ENCODE data around the gene DRD2.
"Not testable (repeated sequence)": the region's sequence is repeated elsewhere in the genome, so short reads cannot be mapped to it uniquely, and the experiment has no call there.

Gene DRD2

GRCh38 chr11:113475160-113475761 is at the start of gene DRD2:
DRD2 (minus strand) TSS chr11:113475398; CDS start chr11:113424651, 50,747 bp downstream.
- DNase-seq, result peak; percentile 20 to 62

DNA sequence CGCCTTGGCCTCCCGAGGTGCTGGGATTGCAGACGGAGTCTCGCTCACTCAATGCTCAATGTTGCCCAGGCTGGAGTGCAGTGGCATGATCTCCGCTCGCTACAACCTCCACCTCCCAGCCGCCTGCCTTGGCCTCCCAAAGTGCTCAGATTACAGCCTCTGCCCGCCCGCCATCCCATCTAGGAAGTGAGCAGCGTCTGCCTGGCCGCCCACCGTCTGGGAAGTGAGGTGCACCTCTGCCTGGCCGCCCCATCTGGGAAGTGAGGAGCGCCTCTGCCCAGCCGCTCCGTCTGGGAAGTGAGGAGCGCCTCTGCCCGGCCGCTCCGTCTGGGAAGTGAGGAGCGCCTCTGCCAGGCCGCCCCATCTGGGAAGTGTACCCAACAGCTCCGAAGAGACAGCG is 48.7 kb upstream of the DRD2 start:
- not testable (repeated sequence) for DNase-seq

DNA sequence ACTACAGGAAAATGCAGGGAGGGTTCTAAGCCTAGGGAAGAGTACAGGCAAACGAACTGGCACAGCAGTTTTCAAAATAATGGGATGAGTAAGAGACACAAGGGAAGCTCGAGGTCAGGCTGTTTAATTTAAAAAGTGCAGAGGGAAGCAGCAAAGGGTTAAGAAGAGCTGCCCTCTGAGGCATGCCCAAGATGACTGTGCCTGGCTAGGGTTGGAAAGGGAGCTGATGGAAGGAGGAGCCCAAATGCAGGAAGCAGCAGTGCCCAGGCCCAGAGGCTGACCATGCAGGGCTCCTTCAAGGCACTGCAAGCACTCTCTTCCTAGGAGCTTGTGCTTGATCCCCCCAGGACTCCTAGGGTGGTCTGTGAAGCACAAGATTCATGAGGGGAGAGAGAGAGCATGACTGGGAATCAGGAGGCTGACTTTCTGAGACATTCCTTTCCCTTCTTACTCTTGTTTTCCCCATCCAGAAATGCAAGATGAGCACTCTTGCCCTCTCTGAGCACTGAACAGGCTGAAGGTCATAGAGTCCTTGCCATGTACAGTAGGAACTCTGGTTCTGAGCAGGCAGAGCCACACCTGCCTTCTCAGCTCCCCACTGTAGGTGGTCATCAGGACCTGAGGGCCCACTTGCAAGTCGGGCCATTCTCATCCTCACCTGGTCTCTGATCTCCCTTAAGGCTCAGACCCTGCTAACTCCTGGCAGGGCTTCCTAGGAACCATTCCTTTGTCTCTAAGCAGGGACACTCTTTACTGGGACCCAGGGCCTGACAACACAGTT is 46.7 kb upstream of the DRD2 start:
- no peak for DNase-seq

- peak; percentile 64 to 91 for DNase-seq
Observed at GRCh38 chr11:113519989-113520613, 44.9 kb upstream of the DRD2 start.

- DNase-seq, result no peak
Observed at GRCh38 chr11:113518716-113519495, 43.7 kb upstream of the DRD2 start.

DNA sequence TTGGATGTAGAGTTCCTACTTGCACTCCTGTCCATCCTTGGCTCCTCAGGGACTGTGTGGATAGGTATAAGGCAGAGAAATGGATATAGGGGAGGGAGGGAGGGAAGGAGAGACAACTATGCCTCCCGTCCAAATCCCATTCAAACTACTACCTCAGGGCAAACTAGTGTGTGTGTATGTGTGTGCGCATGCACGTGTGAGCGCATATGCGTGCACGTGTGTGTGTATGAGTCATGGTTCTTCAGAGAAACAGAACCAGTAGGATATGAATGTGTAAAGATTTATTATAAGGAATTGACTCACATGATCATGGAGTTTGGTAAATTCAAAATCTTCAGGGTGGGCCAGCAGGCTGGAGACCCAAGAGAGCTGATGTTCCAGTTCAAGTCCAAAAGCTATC is 42.2 kb upstream of the DRD2 start:
- no peak for DNase-seq

GRCh38 chr11:113514856-113515255 is 39.7 kb upstream of the DRD2 start:
- DNase-seq, result no peak

- DNase-seq, result no peak
Observed at GRCh38 chr11:113507341-113507740, 32.1 kb upstream of the DRD2 start.

GRCh38 chr11:113506893-113507292 is 31.7 kb upstream of the DRD2 start:
- DNase-seq, result no peak

GRCh38 chr11:113506461-113506860 is 31.3 kb upstream of the DRD2 start:
- DNase-seq, result no peak

DNA sequence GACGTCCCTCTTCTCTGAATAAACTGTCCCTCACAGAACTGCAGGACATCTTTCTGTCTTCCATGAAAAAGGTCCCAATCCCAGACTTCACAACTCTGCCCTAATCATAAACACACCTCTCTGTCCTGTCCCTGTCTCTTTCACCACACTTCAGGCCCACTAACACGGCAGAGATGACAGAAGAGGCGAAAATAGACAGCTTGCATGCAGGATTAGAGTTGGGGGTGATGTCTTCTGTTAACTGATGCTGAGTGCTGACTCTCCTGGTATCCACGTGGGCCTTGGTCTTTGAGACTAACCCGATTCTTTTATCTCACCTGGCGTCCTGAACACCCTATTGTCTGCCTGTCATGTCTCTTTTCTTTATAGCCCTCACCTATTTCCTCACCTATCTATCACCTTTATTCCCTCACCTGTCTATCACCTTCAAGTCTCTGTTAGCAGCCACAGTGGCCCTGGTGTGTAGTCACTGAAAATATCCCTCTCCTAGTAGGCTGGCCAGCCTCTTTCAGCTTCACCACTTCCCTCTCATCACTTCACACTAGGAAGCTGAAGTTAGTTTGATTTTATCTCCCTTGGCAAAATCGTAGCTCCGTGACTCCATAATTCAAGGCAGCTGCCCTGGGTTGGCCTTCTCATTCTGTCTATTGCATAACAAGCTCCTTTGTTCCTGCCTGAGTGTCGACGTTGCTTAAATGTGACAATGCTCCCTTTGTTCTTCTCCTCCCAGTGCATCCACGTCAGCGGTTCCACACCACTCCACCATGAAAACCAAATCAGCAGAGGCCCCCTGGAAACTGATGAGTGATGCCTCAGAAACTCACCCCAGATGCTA is 30.6 kb upstream of the DRD2 start:
- DNase-seq, result peak; percentile 5 to 36

- no peak for DNase-seq
Observed at GRCh38 chr11:113505046-113505445, 29.8 kb upstream of the DRD2 start.

DNA sequence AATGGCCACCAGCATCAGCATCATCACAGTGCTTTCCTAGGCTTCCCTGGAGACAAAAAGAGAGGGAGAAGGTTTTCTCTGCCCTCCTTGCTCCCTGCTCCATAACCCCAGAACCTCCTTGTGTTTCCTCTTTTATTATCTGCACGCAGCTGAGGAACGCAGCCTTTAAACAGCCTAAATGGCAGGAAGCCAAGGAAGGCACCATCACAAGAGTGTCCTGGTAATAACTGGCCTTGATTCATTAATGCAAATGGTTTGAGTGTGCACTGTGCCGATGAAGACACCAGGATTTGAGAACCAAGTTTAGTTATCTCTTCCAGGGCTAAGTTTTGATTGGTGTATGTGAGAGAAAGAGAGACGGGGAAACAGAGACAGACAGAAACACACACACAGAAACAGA is 29.4 kb upstream of the DRD2 start:
- DNase-seq, result no peak

DNA sequence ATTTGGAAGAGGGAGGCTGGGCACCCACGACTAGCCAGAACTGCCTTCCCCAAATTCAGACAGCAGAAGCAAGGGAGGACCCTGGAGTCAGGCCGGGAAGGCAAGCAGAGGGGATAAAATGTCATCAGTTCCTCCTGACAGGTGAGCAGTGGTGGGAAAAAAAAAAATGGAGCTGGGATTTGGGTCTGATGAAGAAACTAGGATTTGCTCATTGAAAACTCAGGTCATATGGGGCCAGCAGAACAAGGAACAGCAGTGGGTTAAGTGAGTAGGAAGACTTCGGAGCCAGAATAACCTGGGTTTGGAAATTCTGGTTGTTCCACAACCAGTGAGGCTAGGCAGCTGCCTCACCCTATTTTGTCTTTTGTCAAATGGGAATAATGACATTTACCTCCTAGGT is 28.9 kb upstream of the DRD2 start:
- DNase-seq, result no peak

- DNase-seq, result peak; percentile 77 to 94
Observed at GRCh38 chr11:113497066-113497910, 22.1 kb upstream of the DRD2 start.

GRCh38 chr11:113496026-113496651 is 20.9 kb upstream of the DRD2 start:
- no peak for DNase-seq

DNA sequence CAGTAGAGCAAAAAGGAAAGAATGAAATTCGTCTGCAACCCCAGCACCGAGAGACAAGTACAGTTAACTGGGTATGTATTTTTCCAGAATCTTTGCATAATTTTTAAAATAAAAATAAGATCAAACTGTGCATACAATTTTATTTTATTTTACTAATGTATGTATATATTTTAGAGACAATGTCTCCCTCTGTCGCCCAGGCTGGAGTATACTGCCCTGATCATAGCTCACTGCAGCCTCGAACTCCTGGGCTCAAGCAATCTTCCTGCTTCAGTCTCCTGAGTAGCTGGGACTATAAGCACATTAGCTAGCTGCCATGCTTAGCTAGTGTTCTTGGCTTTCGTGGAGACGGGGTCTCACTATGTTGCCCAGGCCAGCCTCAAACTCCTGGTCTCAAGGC is 18.8 kb upstream of the DRD2 start:
- DNase-seq, result no peak

DNA sequence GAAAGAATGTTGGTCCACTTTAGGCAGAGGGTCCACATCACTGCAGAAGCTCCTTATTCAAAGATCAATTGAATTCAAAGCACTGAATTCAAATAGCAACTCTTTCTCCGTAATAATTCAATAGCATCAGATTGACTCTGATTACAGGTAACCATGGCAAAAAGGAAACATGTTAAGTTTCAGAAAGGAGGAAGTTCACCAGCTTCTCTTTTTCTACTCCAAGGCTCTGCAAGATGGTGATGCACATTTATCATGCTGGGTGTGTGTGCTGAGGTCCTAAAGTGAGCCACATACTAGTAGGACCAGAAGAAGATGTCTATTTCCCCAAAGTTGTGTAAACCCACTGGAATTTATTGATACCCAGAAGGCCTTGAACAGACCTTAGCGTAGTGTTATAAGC is 18.0 kb upstream of the DRD2 start:
- DNase-seq, result no peak

DNA sequence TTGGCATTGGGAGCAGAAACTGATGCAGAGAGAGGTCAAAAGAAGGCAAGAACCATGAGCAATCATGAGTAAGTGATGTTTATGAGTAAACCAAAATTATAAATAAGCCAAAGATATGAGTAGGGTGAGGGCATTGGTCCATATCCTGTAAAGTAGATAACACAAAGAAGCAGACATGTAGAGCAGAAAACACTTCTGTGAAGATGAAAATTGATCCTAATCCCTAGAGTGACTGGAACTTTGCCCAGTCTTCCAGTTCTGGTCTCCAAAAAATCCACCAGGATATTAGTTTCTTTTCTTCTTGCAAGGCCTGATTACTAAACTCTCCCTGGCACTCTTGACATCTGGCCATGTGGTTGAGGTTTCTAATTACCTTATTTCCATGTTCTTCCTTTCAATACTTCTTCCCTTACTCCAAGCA is 13.7 kb upstream of the DRD2 start:
- peak; percentile 89 to 98 for DNase-seq

DNA sequence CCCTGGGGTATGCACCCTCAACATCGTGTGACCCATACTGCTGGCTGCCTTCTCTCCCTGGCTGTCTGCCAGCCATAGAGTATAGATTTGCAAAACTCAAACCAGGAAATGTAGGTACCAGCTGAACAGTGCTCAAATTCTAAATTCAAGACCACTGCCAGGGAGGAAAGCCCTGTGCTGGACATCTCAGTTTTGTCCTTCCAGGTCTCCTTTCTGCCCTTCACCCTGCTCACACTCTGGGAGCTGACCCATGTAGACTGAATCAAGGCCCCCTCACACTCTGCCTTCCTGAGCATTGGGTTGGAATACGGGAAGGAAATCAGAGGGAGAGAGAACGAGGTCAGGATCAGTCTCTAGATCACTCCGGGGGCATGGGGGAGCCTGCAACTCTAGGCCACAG is 12.4 kb upstream of the DRD2 start:
- no peak for DNase-seq

- peak; percentile 52 to 82 for DNase-seq
Observed at GRCh38 chr11:113484223-113484622, 9.0 kb upstream of the DRD2 start.

Data from NCI-H524 (cell line).